Endothelial cell (in vitro differentiated cells): ENCODE measurements around the gene CD69. TPM values are rescaled to one million over a fixed set of nuclear protein-coding genes. Genes with fewer than 3 reads are reported as not detected.

Source experiments
- DNase-seq: peaks from one replicate; pipeline ENCODE4 v3.0.0; 2021; ENCODE audit warnings: low spot score
- H3K27ac Mint-ChIP-seq: one replicate; pipeline ENCODE4 v1.8.0; 2021; ENCODE audit warnings: mixed read lengths, inconsistent platforms; ENCODE audit not compliant: unreplicated experiment
- H3K27me3 Mint-ChIP-seq: one replicate; pipeline ENCODE4 v1.8.0; 2021; ENCODE audit warnings: mild to moderate bottlenecking, moderate library complexity, mixed read lengths, inconsistent platforms; ENCODE audit not compliant: unreplicated experiment
- H3K36me3 Mint-ChIP-seq: one replicate; pipeline ENCODE4 v1.8.0; 2021; ENCODE audit warnings: mild to moderate bottlenecking, low read depth, mixed read lengths, inconsistent platforms; ENCODE audit not compliant: unreplicated experiment
- H3K4me1 Mint-ChIP-seq: one replicate; pipeline ENCODE4 v1.8.0; 2021; ENCODE audit warnings: mild to moderate bottlenecking, mixed read lengths, inconsistent platforms; ENCODE audit not compliant: unreplicated experiment
- H3K4me3 Mint-ChIP-seq: one replicate; pipeline ENCODE4 v1.8.0; 2021; ENCODE audit warnings: mild to moderate bottlenecking, mixed read lengths, inconsistent platforms; ENCODE audit not compliant: unreplicated experiment
- H3K9me3 Mint-ChIP-seq: one replicate; pipeline ENCODE4 v1.8.0; 2021; ENCODE audit warnings: mixed read lengths, inconsistent platforms; ENCODE audit not compliant: unreplicated experiment
- CTCF ChIP-seq: fragments of 200-600 bp; sonication (generic); IDR thresholded peaks from one replicate; pipeline ENCODE4 v1.5.0; 2021; ENCODE audit warnings: antibody characterized with exemption; ENCODE audit not compliant: unreplicated experiment
- total RNA-seq: library from RNA; stranded (reverse); fragmentation: NEBNext Ultra II Directional; extraction: Animal tissue kit (Norgen Biotek cat#: 25700); gene quantifications from one replicate; pipeline ENCODE4 v1.2.1, GENCODE V29; 2021; ENCODE audit not compliant: unreplicated experiment

CD69 gene
- total RNA-seq, 1 donor from 2014 or later = 0.69 TPM

GRCh38 chr12:9730591-9730990, 30.1 kb downstream of the CD69 start:
- TF ChIP-seq CTCF = no peak
- Mint-ChIP-seq H3K9me3 (no peaks in the 10 kb centered on the region), H3K36me3 (no peaks in the 10 kb centered on the region), H3K4me3 (no peak overlapping the region), H3K4me1 (no peaks in the 10 kb centered on the region), H3K27me3 (no peaks in the 10 kb centered on the region), H3K27ac (no peak overlapping the region)
- no peak for DNase-seq

- no peaks in the 10 kb centered on the region for H3K36me3 Mint-ChIP-seq
- no peak overlapping the region for H3K4me3 Mint-ChIP-seq
- TF ChIP-seq CTCF = no peak
- H3K4me1 Mint-ChIP-seq = no peaks in the 10 kb centered on the region
- H3K27me3 Mint-ChIP-seq = no peaks in the 10 kb centered on the region
- no peak for DNase-seq
- no peaks in the 10 kb centered on the region for H3K9me3 Mint-ChIP-seq
- no peak overlapping the region for H3K27ac Mint-ChIP-seq
Observed at GRCh38 chr12:9730011-9730410, 30.7 kb downstream of the CD69 start.

- no peak for DNase-seq
- Mint-ChIP-seq H3K27me3 (no peaks in the 10 kb centered on the region), H3K4me3 (no peak overlapping the region), H3K9me3 (no peaks in the 10 kb centered on the region), H3K4me1 (no peaks in the 10 kb centered on the region), H3K27ac (no peak overlapping the region), H3K36me3 (no peaks in the 10 kb centered on the region)
- no peak for TF ChIP-seq CTCF
Observed at GRCh38 chr12:9729082-9729481, 31.6 kb downstream of the CD69 start.

- no peak overlapping the region for H3K4me3 Mint-ChIP-seq
- H3K4me1 Mint-ChIP-seq = no peaks in the 10 kb centered on the region
- H3K27me3 Mint-ChIP-seq = no peaks in the 10 kb centered on the region
- TF ChIP-seq CTCF = no peak
- H3K9me3 Mint-ChIP-seq = no peaks in the 10 kb centered on the region
- H3K27ac Mint-ChIP-seq = no peak overlapping the region
- no peak for DNase-seq
- H3K36me3 Mint-ChIP-seq = no peaks in the 10 kb centered on the region
Observed at GRCh38 chr12:9727813-9728212, 32.9 kb downstream of the CD69 start.

GRCh38 chr12:9725213-9725870, 35.4 kb downstream of the CD69 start:
- Mint-ChIP-seq H3K27ac (no peak overlapping the region), H3K4me1 (peaks cover 6% of the 10 kb centered on the region), H3K4me3 (no peak overlapping the region), H3K36me3 (no peaks in the 10 kb centered on the region), H3K27me3 (no peaks in the 10 kb centered on the region), H3K9me3 (no peaks in the 10 kb centered on the region)
- TF ChIP-seq CTCF = no peak
- DNase-seq = no peak
